ENCODE data around the gene EPS15. TPM values are rescaled to one million over a fixed set of nuclear protein-coding genes. Genes with fewer than 3 reads are reported as not detected.

EPS15 gene
- total RNA-seq, 1 donor from 2014 or later, result 55.0 TPM

DNA sequence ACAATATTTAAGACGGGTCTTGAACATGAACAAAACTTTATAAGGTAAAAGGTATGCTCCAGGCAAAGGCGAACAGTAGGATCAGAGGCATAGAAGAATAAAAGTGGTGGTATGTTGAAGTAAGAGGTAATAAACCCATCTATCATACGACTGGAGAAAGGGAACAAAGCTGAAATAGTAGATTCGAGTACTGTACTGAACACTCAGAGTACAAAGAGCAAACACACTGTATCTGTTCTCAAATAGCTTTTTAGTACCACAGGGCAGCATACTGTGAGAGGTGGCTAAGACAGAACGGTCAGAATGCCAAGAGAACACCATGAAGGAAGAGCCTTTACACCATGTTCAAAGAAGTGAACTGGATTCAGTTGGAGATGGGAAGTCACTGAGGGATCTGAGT lies 83.2 kb downstream of the EPS15 start:
- Mint-ChIP-seq H3K27ac (no peak overlapping the region), H3K9me3 (no peaks in the 10 kb centered on the region), H3K36me3 (ENCODE audit: low read depth) (peaks cover 38% of the 10 kb centered on the region), H3K4me3 (no peak overlapping the region), H3K4me1 (peaks cover 24% of the 10 kb centered on the region), H3K27me3 (no peaks in the 10 kb centered on the region)
- DNase-seq, result no peak
- intact Hi-C loops (cut with micrococcal nuclease), result no loop called here

DNA sequence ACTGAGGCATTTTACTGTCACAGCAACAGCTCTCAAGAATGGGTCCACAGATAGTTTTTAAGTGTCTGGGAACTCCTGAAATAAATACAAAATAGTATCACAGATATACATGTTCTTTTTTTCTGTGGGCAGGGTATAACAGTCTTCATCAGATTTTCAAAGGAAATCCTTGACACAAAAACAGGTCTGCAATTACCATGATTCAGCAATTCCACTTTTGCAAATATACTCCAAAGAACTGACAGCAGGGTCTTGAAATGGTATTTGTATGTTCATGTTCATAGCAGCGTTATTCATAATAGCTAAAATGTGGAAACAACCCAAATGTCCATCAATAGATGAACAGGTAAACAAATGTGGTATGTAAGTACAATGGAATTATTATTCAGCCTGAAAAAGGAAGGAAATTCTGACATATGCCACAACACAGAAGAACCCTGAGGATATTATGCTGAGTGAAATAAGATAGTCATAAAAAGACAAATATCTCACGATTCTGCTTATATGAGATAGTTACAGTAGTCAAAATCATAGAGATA lies 85.0 kb downstream of the EPS15 start:
- Mint-ChIP-seq H3K9me3 (no peaks in the 10 kb centered on the region), H3K27ac (peak overlapping the region; percentile 49), H3K4me3 (peak overlapping the region; percentile 28), H3K27me3 (no peaks in the 10 kb centered on the region), H3K4me1 (peaks cover 25% of the 10 kb centered on the region), H3K36me3 (ENCODE audit: low read depth) (peaks cover 36% of the 10 kb centered on the region)
- DNase-seq, result no peak
- intact Hi-C loops (cut with micrococcal nuclease), result no loop called here

DNA sequence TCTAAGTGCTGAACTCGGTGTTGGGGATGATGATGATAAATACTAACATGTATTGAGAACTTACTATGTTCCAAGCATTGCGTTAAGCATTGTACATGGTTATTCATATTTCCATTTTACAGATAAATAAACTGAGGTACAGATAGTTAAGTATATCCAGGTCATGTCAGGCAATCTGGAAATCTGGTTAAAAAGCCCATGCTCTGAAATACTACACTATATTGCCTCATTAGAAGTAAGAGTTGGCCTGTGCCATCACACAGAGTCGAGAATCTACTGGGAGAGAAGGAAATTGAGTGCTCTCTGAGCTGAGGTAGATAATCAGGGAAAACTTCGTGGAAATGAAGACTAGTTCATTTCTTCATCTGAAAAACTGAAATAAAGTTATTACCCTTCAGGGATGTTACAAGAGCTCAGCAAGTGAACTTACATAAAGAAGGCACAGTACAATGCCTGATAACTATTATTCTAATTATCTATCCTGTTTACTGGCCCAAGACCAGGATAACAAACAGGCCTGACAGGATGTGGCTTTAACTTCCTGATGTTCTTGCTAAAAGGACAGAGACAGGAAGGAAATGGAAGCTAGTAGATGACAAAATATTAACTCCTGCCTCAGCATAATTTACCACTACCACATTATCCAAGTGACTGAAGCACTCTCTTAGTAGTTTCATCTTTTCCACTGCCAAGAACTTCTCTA lies 85.6 kb downstream of the EPS15 start:
- H3K27ac Mint-ChIP-seq, result peak overlapping the region; percentile 49
- no peak for DNase-seq
- peak overlapping the region; percentile 28 for H3K4me3 Mint-ChIP-seq
- peaks cover 20% of the 10 kb centered on the region for H3K4me1 Mint-ChIP-seq
- no peaks in the 10 kb centered on the region for H3K27me3 Mint-ChIP-seq
- H3K9me3 Mint-ChIP-seq, result no peaks in the 10 kb centered on the region
- intact Hi-C loops (cut with micrococcal nuclease), result no loop called here
- H3K36me3 Mint-ChIP-seq (ENCODE audit: low read depth), result peaks cover 36% of the 10 kb centered on the region

DNA sequence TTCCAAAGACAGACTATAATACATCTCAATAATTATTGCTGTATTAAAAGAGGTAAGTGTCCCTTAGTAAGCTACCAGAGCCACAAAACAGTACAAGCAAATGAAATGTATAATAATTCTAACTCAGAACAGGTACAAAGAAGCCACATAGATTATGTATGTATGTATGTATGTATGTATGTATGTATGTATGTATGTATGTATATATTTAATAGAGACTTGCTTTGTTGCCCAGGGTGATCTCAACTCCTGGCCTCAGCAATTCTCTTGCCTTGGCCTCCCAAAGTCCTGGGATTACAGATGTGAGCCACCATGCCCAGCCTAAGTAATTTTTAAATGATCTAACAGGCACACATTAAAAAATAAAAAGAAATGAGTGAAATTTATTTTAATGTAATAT lies 86.9 kb downstream of the EPS15 start:
- peaks cover 20% of the 10 kb centered on the region for H3K4me1 Mint-ChIP-seq
- no peaks in the 10 kb centered on the region for H3K9me3 Mint-ChIP-seq
- H3K36me3 Mint-ChIP-seq (ENCODE audit: low read depth), result peaks cover 47% of the 10 kb centered on the region
- no peak overlapping the region for H3K27ac Mint-ChIP-seq
- intact Hi-C loops (cut with micrococcal nuclease), result no loop called here
- H3K27me3 Mint-ChIP-seq, result no peaks in the 10 kb centered on the region
- H3K4me3 Mint-ChIP-seq, result no peak overlapping the region
- DNase-seq, result no peak

DNA sequence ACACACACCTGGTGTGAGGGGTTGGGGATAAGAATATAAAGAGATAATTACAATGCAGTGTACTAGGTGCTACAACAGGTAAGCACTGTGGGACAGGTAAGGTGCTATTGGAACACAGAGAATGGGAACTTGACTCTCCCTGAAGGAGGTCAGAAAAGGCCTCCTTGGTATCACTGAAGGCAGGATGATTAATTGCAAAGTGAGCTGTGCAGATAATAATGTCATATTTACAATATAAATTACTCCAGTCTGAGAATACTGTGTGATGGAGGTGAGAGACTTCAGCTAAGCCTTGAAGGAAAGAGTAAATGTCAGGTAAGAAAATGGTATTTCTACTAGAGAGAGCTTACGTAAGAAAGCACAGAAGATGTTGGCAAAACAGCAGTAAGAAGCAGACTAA lies 91.6 kb downstream of the EPS15 start:
- intact Hi-C loops (cut with micrococcal nuclease), result no loop called here
- H3K27ac Mint-ChIP-seq, result no peak overlapping the region
- H3K27me3 Mint-ChIP-seq, result no peaks in the 10 kb centered on the region
- H3K4me3 Mint-ChIP-seq, result no peak overlapping the region
- H3K9me3 Mint-ChIP-seq, result no peaks in the 10 kb centered on the region
- no peak for DNase-seq
- peaks cover 10% of the 10 kb centered on the region for H3K4me1 Mint-ChIP-seq
- peaks cover 40% of the 10 kb centered on the region for H3K36me3 Mint-ChIP-seq (ENCODE audit: low read depth)

DNA sequence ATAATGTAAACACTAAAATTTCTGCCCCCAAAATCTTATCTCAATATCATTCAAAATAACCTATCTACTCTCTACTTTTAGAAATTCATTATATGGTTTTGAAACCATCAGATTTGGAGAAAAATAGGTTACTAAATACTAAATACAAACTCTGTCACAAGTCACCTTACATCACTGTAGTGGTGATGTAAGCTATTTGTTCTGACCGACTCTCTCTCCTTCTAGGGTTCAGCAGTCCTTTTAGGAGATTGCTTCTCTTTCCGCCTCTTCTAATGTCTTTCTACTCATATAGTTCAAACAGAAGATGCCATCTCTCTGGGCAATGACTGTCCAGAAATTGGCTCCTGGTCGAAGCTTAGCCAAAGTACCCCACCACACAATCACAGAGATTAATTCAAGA lies 93.1 kb downstream of the EPS15 start:
- Mint-ChIP-seq H3K36me3 (ENCODE audit: low read depth) (peaks cover 40% of the 10 kb centered on the region), H3K27ac (no peak overlapping the region), H3K4me3 (no peak overlapping the region), H3K4me1 (peaks cover 10% of the 10 kb centered on the region), H3K27me3 (no peaks in the 10 kb centered on the region), H3K9me3 (no peaks in the 10 kb centered on the region)
- intact Hi-C loops (cut with micrococcal nuclease), result no loop called here
- DNase-seq, result no peak

DNA sequence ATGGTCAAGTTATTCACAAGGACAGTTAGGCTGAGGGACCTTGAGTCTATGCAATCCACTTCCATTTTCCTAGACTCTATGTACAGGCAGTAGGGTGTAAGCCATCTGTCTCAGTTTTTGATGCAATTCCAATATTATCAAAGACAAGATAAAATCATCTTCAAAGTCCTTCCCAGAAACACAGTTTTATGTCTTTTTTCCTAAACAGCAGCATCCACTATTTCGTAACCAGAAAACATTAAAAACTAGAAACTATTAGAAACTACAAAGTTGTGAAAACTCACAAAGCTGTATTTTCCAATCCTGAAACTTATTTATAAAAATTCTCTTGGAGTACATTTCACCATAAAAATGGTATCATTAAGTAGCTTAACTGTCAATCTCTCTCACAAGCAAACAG lies 93.8 kb downstream of the EPS15 start:
- DNase-seq, result no peak
- intact Hi-C loops (cut with micrococcal nuclease), result no loop called here
- no peaks in the 10 kb centered on the region for H3K9me3 Mint-ChIP-seq
- H3K36me3 Mint-ChIP-seq (ENCODE audit: low read depth), result peaks cover 44% of the 10 kb centered on the region
- no peak overlapping the region for H3K4me3 Mint-ChIP-seq
- no peaks in the 10 kb centered on the region for H3K27me3 Mint-ChIP-seq
- H3K4me1 Mint-ChIP-seq, result peaks cover 10% of the 10 kb centered on the region
- no peak overlapping the region for H3K27ac Mint-ChIP-seq

DNA sequence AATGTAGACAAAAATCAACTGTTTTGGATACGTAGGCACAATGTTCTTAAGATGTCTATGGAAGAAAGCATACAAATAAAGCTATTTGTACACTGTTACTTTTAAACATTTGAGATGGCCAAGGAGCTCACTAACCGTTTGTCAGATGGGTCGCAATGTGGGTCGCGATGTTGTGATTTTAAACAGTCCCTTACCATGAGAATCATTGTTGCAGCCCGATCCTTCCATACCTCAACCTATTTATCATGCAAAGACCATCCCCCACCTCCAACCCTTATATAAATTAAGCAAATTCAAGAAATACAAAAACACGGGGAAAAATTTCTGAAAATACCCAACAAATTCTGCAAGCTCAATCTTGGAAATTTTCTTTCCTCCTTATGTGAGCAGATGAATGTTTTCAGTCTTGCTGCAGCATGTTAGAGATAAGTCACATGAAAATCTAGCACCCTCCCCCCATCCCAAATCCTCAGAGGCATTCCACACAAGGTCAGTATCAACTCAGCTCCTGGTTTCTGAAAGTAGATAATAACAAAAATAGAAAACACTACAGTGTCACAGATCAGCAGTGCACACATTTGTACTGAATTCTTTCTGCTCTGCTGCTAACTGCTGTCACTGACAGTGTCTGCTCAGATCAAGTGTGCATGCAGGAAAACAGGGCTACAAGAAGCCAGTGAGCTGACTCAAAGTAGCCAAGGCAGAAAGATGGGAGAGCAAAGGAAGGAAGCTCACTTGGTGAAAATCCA lies 95.8 kb downstream of the EPS15 start:
- DNase-seq, result no peak
- Mint-ChIP-seq H3K9me3 (no peaks in the 10 kb centered on the region), H3K27ac (no peak overlapping the region), H3K4me1 (peaks cover 5% of the 10 kb centered on the region), H3K27me3 (no peaks in the 10 kb centered on the region), H3K4me3 (no peak overlapping the region), H3K36me3 (ENCODE audit: low read depth) (peaks cover 49% of the 10 kb centered on the region)
- intact Hi-C loops (cut with micrococcal nuclease), result no loop called here

DNA sequence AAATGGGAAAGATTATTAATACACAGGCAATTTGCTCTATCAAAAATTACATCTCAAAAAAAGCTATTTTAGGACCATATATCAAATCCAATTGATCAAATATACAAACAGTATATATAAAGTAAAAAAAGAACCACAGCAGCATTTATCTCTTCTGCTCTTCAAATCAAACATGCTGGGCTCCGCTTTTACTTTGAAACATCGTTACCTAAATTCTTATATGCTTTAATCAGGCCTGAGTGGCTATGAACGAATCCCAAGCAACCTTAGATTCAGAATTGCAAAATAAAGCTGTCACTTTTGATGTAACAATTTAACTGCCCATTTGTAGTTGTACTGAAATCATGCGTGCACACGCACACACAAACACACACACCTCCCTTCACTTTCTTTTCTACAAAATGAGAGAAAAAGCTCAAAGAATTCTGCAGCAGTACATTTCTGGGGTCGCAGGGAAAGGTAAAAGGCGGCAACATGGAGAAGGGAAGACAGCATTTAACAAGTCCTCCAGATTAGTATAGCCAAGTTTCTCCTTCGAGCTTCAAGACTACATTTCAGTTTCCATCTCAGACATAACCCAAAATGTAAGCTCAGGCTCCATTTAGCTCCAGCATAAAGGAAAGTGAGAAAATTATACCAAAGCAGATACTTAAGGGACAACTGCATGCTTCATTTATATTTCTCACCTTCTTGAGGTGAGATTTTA lies 96.5 kb downstream of the EPS15 start:
- Mint-ChIP-seq H3K9me3 (no peaks in the 10 kb centered on the region), H3K27me3 (no peaks in the 10 kb centered on the region), H3K36me3 (ENCODE audit: low read depth) (peaks cover 50% of the 10 kb centered on the region), H3K4me3 (no peak overlapping the region), H3K27ac (no peak overlapping the region), H3K4me1 (peaks cover 5% of the 10 kb centered on the region)
- DNase-seq, result no peak
- intact Hi-C loops (cut with micrococcal nuclease), result no loop called here

DNA sequence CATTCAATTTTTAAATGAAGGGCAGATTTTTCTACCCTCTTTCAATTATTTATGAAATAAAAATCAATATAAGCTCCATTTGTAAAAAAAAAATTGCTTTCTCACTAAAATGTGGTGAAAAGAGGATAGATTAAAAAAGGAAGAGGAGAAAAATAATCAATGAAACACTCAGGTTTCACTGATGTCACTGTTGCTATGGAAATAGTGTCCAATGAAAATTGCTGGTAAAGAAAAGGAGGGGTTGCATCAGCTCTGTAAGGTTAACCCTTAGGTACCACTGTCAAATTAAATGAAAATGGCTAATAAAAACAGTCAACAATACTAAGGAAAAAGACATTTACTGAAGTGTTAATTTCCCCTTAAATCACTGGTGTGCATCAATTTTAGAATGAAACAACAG lies 97.1 kb downstream of the EPS15 start:
- no peak overlapping the region for H3K4me3 Mint-ChIP-seq
- H3K27ac Mint-ChIP-seq, result no peak overlapping the region
- DNase-seq, result no peak
- H3K27me3 Mint-ChIP-seq, result no peaks in the 10 kb centered on the region
- no peaks in the 10 kb centered on the region for H3K9me3 Mint-ChIP-seq
- H3K36me3 Mint-ChIP-seq (ENCODE audit: low read depth), result peaks cover 46% of the 10 kb centered on the region
- H3K4me1 Mint-ChIP-seq, result peaks cover 5% of the 10 kb centered on the region
- intact Hi-C loops (cut with micrococcal nuclease), result no loop called here

DNA sequence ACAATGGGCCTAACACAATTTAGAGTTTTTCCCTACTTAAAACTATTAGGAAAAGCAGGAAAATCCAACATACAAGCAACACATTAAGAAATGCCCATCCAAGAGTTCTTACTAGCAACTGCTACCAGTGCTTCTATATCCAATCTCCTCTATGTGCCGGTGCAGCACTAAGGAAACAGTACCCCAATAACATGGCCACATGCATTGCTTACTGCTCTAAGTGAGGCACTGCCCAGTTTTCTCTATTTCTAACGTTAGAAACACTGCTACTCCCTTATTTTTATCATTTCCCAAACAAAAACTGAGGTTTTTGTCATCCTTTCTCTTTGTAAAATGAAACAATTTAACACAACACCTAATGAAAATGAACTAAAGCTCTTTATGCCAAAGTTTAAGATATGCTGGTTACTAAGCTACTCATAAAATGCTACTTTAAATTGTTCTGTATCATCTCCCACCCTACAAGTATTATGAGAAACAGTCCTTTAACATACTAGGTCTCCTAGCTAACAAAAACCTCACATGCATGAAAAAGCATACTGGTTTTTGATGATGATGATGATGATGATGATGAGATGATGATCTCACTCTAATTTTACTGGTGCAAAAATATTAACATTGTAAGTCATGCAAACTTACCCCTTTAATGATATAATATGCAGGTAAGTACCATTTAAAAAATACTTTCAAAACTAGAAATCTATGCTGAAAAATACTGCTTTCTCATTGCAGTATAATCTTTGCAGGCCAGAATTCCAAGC lies 98.0 kb downstream of the EPS15 start:
- DNase-seq, result no peak
- peaks cover 44% of the 10 kb centered on the region for H3K36me3 Mint-ChIP-seq (ENCODE audit: low read depth)
- no peaks in the 10 kb centered on the region for H3K27me3 Mint-ChIP-seq
- H3K27ac Mint-ChIP-seq, result no peak overlapping the region
- no peak overlapping the region for H3K4me3 Mint-ChIP-seq
- H3K9me3 Mint-ChIP-seq, result no peaks in the 10 kb centered on the region
- H3K4me1 Mint-ChIP-seq, result peaks cover 5% of the 10 kb centered on the region
- intact Hi-C loops (cut with micrococcal nuclease), result no loop called here

DNA sequence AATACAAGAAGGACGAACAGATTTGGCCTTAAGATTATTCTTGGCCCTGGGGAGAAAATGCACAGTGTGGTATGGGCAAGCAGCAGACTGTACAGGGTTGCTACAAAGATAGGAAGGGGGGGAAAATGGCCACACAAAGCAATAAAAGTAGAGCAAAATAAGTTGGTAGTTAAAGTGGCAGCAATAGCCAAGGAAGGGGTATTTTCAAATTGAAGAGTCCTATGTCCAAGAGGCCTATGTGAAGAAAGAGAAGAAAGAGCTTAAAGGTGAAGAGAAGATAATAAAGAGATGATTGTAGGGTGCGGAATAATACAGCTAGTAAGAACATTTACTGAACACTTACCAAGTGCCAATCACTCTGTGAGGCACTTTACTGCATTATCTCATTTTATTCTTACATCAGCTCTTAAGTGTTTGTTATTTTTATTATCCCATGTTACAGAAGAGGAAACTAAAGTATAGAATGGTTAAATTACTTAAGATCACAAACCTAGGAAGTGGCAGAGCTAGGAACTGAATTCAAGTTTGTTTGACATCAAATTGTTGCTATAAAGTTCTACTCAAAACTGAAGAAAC lies 100.6 kb downstream of the EPS15 start:
- H3K27ac Mint-ChIP-seq, result no peak overlapping the region
- no peaks in the 10 kb centered on the region for H3K9me3 Mint-ChIP-seq
- intact Hi-C loops (cut with micrococcal nuclease), result no loop called here
- DNase-seq, result no peak
- no peaks in the 10 kb centered on the region for H3K27me3 Mint-ChIP-seq
- peaks cover 2% of the 10 kb centered on the region for H3K4me1 Mint-ChIP-seq
- no peak overlapping the region for H3K4me3 Mint-ChIP-seq
- H3K36me3 Mint-ChIP-seq (ENCODE audit: low read depth), result peaks cover 38% of the 10 kb centered on the region

Data from activated CD4-positive, alpha-beta T cell treated with anti-CD3 and anti-CD28 coated beads, Interleukin-2, amount 10 ng/mL, durations not matched to agents 24 days and 14 days (primary cell).